Measurements from ENCODE around the gene IPO13. TPM values are rescaled to one million over a fixed set of nuclear protein-coding genes. Genes with fewer than 3 reads are reported as not detected.

The IPO13 gene
- total and polyA plus RNA-seq, 2 experiments from 2014 or later = 26.2 to 28.6 TPM

- Histone ChIP-seq H3K9me3 (ENCODE audit: low read depth) (no peaks in the 10 kb centered on the region), H3K4me3 (no peak overlapping the region), H3K27ac (no peak overlapping the region), H3K4me1 (ENCODE audit: low read depth) (peaks cover 7% of the 10 kb centered on the region), H3K36me3 (no peaks in the 10 kb centered on the region), H3K27me3 (no peaks in the 10 kb centered on the region)
- no peak for DNase-seq (ENCODE audit: low read depth in 1 of 2, low spot score in 1 of 2)
- TF ChIP-seq CTCF (IDR thresholded peaks at IDR 0.05; ENCODE audit: low read depth, low read length) = no peak
Measured at GRCh38 chr1:43913051-43913501, 33.7 kb upstream of the IPO13 start.

GRCh38 chr1:43913666-43914360 lies 32.9 kb upstream of the IPO13 start:
- peak overlapping the region; percentile 25 for H3K27ac ChIP-seq
- no peaks in the 10 kb centered on the region for H3K27me3 ChIP-seq
- no peaks in the 10 kb centered on the region for H3K36me3 ChIP-seq
- no peak for DNase-seq (ENCODE audit: low read depth in 1 of 2, low spot score in 1 of 2)
- no peak overlapping the region for H3K4me3 ChIP-seq
- TF ChIP-seq CTCF (IDR thresholded peaks at IDR 0.05; ENCODE audit: low read depth, low read length) = no peak
- no peaks in the 10 kb centered on the region for H3K9me3 ChIP-seq (ENCODE audit: low read depth)
- peaks cover 7% of the 10 kb centered on the region for H3K4me1 ChIP-seq (ENCODE audit: low read depth)

GRCh38 chr1:43914576-43915525 lies 31.9 kb upstream of the IPO13 start:
- no peak for TF ChIP-seq CTCF (IDR thresholded peaks at IDR 0.05; ENCODE audit: low read depth, low read length)
- Histone ChIP-seq H3K27me3 (no peaks in the 10 kb centered on the region), H3K4me1 (ENCODE audit: low read depth) (peaks cover 7% of the 10 kb centered on the region), H3K4me3 (no peak overlapping the region), H3K27ac (peak overlapping the region; percentile 25), H3K9me3 (ENCODE audit: low read depth) (no peaks in the 10 kb centered on the region), H3K36me3 (no peaks in the 10 kb centered on the region)
- DNase-seq (ENCODE audit: low read depth in 1 of 2, low spot score in 1 of 2) = no peak

- no peak overlapping the region for H3K4me3 ChIP-seq
- no peaks in the 10 kb centered on the region for H3K9me3 ChIP-seq (ENCODE audit: low read depth)
- TF ChIP-seq CTCF (IDR thresholded peaks at IDR 0.05; ENCODE audit: low read depth, low read length) = no peak
Measured at GRCh38 chr1:43919906-43920305, 26.8 kb upstream of the IPO13 start.

GRCh38 chr1:43921022-43921421 lies 25.7 kb upstream of the IPO13 start:
- no peaks in the 10 kb centered on the region for H3K4me1 ChIP-seq (ENCODE audit: low read depth)
- DNase-seq (ENCODE audit: low read depth in 1 of 2, low spot score in 1 of 2) = no peak
- H3K36me3 ChIP-seq = no peaks in the 10 kb centered on the region
- no peak overlapping the region for H3K27ac ChIP-seq
- TF ChIP-seq CTCF (IDR thresholded peaks at IDR 0.05; ENCODE audit: low read depth, low read length) = no peak
- H3K27me3 ChIP-seq = no peaks in the 10 kb centered on the region
- no peaks in the 10 kb centered on the region for H3K9me3 ChIP-seq (ENCODE audit: low read depth)
- H3K4me3 ChIP-seq = no peak overlapping the region

More at GRCh38 chr1:43919906-43920305, 26.8 kb upstream of the IPO13 start:
- Histone ChIP-seq H3K4me1 (ENCODE audit: low read depth) (peaks cover under 1% of the 10 kb centered on the region), H3K27me3 (no peaks in the 10 kb centered on the region), H3K36me3 (no peaks in the 10 kb centered on the region), H3K27ac (no peak overlapping the region)
- DNase-seq (ENCODE audit: low read depth in 1 of 2, low spot score in 1 of 2) = no peak
